Measurements from ENCODE around the gene NFATC3. TPM values are rescaled to one million over a fixed set of nuclear protein-coding genes. Genes with fewer than 3 reads are reported as not detected.

The NFATC3 gene
- total RNA-seq, 2 experiments from 2014 or later: 68.4 to 81.2 TPM

DNA sequence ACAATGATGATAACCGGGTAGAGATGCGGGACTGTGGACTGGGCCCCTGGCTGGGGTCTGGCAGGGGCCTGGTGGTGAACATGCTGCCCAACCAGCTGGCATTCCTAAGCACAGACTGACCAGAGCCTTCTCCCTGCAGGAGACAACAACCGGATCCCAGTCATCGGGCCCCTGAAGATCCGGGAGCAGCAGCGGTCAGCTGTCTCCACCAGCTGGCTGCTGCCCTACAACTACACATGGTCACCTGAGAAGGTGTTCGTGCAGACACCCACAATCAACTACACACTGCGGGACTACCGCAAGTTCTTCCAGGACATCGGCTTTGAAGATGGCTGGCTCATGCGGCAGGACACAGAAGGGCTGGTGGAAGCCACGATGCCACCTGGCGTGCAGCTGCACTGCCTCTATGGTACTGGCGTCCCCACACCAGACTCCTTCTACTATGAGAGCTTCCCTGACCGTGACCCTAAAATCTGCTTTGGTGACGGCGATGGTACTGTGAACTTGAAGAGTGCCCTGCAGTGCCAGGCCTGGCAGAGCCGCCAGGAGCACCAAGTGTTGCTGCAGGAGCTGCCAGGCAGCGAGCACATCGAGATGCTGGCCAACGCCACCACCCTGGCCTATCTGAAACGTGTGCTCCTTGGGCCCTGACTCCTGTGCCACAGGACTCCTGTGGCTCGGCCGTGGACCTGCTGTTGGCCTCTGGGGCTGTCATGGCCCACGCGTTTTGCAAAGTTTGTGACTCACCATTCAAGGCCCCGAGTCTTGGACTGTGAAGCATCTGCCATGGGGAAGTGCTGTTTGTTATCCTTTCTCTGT lies 174.0 kb downstream of the NFATC3 start:
- intact Hi-C loops (cut with DNase I, micrococcal nuclease): no loop called here
- ATAC-seq (no peak), DNase-seq (no peak)
- Mint-ChIP-seq H3K27ac (no peak overlapping the region), H3K4me1 (peaks cover 20% of the 10 kb centered on the region), H3K9me3 (ENCODE audit: low read depth) (no peaks in the 10 kb centered on the region), H3K4me3 (no peak overlapping the region), H3K36me3 (ENCODE audit: low read depth) (peaks cover 5% of the 10 kb centered on the region), H3K27me3 (no peaks in the 10 kb centered on the region)
- ChIA-PET POLR2A (interaction anchor here (0.6 kb wide), 1 partner anchor 198 kb away, joined by 4 read pairs; no protein-coding TSS in a partner anchor), CTCF (interaction anchor here (0.6 to 22.1 kb wide), 8 partner anchors 13 to 122 kb away, joined by 3 to 517 read pairs (median 11); no protein-coding TSS in a partner anchor)

DNA sequence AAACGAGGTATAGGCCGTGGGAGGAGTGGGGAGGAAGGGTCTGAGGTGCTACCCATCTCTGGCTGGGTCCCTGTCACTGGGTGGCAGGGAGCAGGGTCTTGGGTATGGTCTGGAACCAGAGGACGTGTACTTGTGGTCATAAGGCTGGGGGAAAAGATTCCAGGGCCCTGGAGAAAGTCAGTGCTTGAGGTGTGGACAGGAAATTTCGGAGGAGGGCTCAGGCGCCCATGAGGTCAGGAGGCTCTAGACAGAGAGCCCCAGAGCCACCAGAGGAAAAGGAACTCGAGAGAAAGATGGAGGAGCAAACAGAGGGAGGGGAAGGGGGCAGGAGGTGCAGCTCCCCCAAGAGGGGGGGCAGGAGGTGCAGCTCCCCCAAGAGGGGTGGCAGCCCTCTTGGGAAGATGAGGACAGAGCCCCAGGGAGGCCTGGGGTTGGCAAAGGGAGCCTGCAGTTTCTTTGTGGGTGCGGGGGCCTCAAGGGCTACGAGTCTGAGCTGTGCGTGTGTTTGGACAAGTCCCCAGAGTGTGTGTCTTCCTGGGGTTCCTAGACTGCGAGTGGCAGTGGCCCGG lies 178.5 kb downstream of the NFATC3 start:
- DNase-seq (no peak), ATAC-seq (no peak)
- ChIA-PET POLR2A (interaction anchor here (0.6 to 2.4 kb wide), 12 partner anchors 22 to 784 kb away, joined by 3 to 19 read pairs (median 4); partner anchors contain the start of genes NFATC3, PRMT7 and SLC7A6OS), CTCF (interaction anchor here (0.5 to 22.1 kb wide), 32 partner anchors 8 to 504 kb away, joined by 3 to 517 read pairs (median 4); partner anchors contain the start of genes PLA2G15, PRMT7 and SLC7A6OS)
- peak overlapping the region; percentile 91 for H3K4me3 Mint-ChIP-seq
- H3K27ac Mint-ChIP-seq: peak overlapping the region; percentile 91
- H3K4me1 Mint-ChIP-seq: peaks cover 35% of the 10 kb centered on the region
- intact Hi-C loops (cut with DNase I, micrococcal nuclease): loop anchor here (1.0 to 10.0 kb wide), 13 partner anchors 18 to 701 kb away; partner anchors contain the start of genes CTCF (in 1 of the 2), NFATC3 (in 1 of the 2), PLA2G15 (in 1 of the 2) and PRMT7 (in 1 of the 2)
- no peaks in the 10 kb centered on the region for H3K27me3 Mint-ChIP-seq
- no peaks in the 10 kb centered on the region for H3K9me3 Mint-ChIP-seq (ENCODE audit: low read depth)
- H3K36me3 Mint-ChIP-seq (ENCODE audit: low read depth): peaks cover 23% of the 10 kb centered on the region

DNA sequence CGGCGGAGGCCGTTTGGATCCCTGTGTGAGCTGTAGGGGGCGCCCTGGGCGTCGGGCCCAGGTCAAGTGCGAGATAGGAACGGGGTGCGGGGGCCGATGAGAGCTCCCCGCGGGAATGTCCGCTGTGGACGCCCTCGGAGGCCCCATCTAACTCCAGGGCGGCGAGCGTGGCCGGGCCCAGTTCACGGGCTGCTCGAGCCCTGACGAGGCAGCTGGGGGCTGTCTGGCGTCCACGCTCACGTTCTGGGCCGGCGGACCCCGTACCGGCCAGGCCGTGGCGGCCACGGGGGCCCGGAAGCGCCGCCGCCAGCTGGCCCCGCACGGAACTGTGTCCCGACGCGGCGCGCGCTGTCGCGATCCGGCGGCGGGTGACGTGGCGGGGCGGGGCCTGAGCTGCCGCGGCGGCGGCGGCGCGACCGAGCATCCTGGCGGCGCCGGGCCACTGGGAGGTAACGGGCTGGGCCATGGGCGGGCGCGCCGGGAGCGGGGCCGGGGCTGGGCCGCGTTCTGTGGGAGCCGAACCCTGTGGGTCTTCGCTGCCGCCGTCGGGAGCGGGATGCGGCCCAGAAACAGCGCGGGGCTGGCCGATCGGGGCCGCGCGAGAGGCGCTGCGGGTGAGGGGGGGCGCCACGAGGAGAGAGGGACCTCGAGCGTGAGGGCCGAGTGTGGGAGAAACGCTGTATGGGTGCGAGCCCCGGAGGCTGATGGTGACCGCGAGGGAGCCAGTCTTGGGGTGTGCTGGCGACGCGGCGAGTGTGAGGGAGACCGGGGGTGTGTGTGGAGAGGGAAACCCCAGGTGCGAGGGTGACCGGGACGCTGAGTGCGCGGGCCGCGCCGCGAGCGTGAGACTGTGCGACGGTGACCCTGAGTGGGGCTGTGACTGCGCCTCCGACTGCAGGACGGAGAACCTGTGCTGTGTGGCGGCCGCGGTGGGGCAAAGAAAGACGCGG lies 179.2 kb downstream of the NFATC3 start, which contains the start of gene SLC7A6:
SLC7A6 (plus strand) TSS at position 399 of the 950 bp plus-strand sequence. CDS start 10,201 bp downstream, outside the sequence.
- H3K4me1 Mint-ChIP-seq: peaks cover 43% of the 10 kb centered on the region
- DNase-seq: peak; percentile 92
- H3K36me3 Mint-ChIP-seq (ENCODE audit: low read depth): peaks cover 26% of the 10 kb centered on the region
- ChIA-PET CTCF (interaction anchor here (0.6 to 22.1 kb wide), 32 partner anchors 8 to 503 kb away, joined by 3 to 517 read pairs (median 4); partner anchors contain the start of genes PLA2G15, PRMT7 and SLC7A6OS), POLR2A (interaction anchor here (0.6 to 2.4 kb wide), 13 partner anchors 13 to 785 kb away, joined by 3 to 19 read pairs (median 4); partner anchors contain the start of genes NFATC3, PRMT7 and SLC7A6OS)
- H3K4me3 Mint-ChIP-seq: peak within 1 kb of the TSS; percentile 91
- peak within 1 kb of the TSS; percentile 97 for H3K27ac Mint-ChIP-seq
- peak; percentile 69 for ATAC-seq
- no peaks in the 10 kb centered on the region for H3K27me3 Mint-ChIP-seq
- intact Hi-C loops (cut with DNase I, micrococcal nuclease): loop anchor here (1.0 to 10.0 kb wide), 14 partner anchors 12 to 702 kb away; partner anchors contain the start of genes CTCF (in 1 of the 2), NFATC3 (in 1 of the 2), PLA2G15 (in 1 of the 2) and PRMT7 (in 1 of the 2)
- H3K9me3 Mint-ChIP-seq (ENCODE audit: low read depth): no peaks in the 10 kb centered on the region

DNA sequence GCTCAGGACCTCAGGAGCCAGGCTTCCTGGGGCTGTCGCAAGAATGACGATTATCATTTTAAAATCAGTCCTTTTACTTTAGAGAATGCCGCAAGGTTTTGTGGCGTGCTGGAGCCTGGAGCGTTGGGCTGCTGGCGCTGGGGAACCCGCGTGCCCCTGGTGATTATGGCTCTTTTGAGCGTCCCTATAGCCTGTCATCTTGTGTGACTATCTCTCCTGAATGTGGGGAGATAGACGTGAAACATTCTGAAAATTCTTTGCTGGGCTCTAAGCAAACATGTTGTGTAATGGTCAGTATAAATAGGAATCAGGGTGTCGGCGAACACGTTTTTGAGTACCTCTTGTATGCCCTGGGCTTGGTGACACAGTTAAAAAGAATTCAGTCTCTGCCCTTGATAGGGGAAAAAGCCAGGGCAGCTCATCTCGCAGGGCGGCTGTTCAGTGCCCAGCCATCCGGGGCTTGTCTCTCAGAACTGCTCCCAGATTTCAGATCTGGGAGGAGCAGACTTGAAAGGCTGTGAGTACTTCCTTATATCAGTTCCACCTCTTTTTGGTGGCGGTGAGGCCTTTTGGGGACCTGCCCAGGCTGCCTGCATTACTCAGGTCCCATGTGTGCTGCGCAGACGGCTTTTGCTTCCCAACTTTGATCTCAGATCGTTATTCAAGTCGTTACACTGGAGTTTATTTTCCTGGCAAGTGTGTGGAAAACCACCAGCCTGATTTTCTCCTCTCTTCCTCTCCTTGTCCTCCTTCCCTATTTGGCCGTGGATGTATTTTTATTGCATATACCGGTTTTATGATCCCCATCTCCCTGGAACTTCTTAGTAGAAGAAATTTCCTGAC lies 180.1 kb downstream of the NFATC3 start:
- Mint-ChIP-seq H3K27me3 (no peaks in the 10 kb centered on the region), H3K4me3 (peak overlapping the region; percentile 91), H3K4me1 (peaks cover 52% of the 10 kb centered on the region), H3K36me3 (ENCODE audit: low read depth) (peaks cover 24% of the 10 kb centered on the region), H3K27ac (peak overlapping the region; percentile 97), H3K9me3 (ENCODE audit: low read depth) (no peaks in the 10 kb centered on the region)
- ATAC-seq (peak; percentile 40), DNase-seq (peak; percentile 79)
- intact Hi-C loops (cut with DNase I, micrococcal nuclease): loop anchor here (1.0 to 10.0 kb wide), 6 partner anchors 11 to 490 kb away; no protein-coding TSS in a partner anchor
- CTCF ChIA-PET: interaction anchor here (0.6 to 22.1 kb wide), 6 partner anchors 25 to 752 kb away, joined by 3 to 517 read pairs (median 7); partner anchors contain the start of genes PRMT7 and SLC7A6OS
- POLR2A ChIA-PET: interaction anchor here (2.4 kb wide), 1 partner anchor 21 kb away, joined by 14 read pairs; no protein-coding TSS in a partner anchor

DNA sequence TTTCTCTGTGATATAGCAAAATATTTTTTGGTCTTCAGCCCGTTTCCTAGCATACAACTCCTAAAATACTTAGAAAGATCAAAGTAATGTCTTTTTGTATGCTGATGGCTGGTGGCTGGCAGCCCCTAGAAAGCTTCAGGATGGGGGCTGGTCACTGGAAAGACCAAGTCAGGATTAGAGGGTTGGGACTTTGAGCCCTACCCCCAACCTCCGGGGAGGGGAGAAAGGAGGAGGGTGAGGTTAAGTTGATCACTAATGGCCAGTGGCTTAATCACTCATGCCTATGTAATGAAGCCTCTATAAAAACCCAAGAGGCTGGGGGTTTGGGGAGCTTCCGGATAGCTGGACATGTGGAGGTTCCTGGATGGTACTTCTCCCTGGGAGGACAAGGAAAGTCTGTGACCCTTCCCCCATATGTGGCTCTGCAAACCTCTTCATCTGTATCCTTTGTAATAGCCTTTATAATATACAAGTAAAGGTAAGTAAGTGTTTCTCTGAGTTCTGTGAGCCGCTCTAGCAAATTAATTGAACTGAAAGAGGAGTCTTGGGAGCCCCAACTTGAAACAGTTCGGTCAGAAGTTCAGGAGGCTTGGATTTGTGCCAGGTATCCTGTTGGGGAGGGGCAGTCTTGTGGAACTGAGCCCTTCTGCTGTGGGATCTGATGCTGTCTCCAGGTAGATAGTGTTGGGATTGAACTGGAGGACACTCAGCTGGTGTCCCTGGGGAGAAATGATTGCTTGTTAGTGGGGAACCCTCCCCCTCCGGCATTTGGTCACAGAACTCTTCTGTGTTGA lies 182.6 kb downstream of the NFATC3 start:
- Mint-ChIP-seq H3K4me3 (peak overlapping the region; percentile 46), H3K9me3 (ENCODE audit: low read depth) (no peaks in the 10 kb centered on the region), H3K27ac (peak overlapping the region; percentile 86), H3K27me3 (no peaks in the 10 kb centered on the region), H3K36me3 (ENCODE audit: low read depth) (peaks cover 38% of the 10 kb centered on the region), H3K4me1 (peaks cover 72% of the 10 kb centered on the region)
- intact Hi-C loops (cut with DNase I, micrococcal nuclease): loop anchor here (10.0 kb wide), 2 partner anchors 237 to 487 kb away; no protein-coding TSS in a partner anchor
- CTCF ChIA-PET: interaction anchor here (0.6 to 22.1 kb wide), 6 partner anchors 17 to 254 kb away, joined by 3 to 517 read pairs (median 4); no protein-coding TSS in a partner anchor
- ATAC-seq (no peak), DNase-seq (no peak)
- POLR2A ChIA-PET: interaction anchor here (0.5 kb wide), 1 partner anchor 1060 kb away, joined by 5 read pairs; no protein-coding TSS in a partner anchor

DNA sequence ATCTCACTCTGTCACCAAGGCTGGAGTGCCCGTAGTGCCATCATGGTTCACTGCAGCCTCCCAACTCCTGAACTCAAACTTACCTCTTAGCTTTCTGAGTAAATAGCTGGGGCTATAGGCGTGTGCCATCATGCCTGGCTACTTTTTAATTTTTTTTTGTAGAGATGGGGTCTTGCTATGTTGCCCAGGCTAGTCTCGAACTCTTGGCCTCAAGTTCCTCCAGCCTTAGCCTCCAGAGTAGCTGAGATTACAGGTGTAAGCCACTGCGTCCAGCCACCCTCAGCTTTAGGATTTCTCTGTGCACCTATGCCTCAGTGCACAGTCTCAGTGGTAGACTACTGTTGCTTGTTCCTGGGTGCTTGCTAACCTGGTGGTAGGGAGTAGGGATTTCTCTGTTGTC lies 184.6 kb downstream of the NFATC3 start:
- DNase-seq (no peak), ATAC-seq (no peak)
- H3K27me3 Mint-ChIP-seq: no peaks in the 10 kb centered on the region
- H3K9me3 Mint-ChIP-seq (ENCODE audit: low read depth): no peaks in the 10 kb centered on the region
- H3K4me3 Mint-ChIP-seq: no peak overlapping the region
- intact Hi-C loops (cut with DNase I, micrococcal nuclease): loop anchor here (10.0 kb wide), 2 partner anchors 235 to 485 kb away; no protein-coding TSS in a partner anchor
- H3K27ac Mint-ChIP-seq: peak overlapping the region; percentile 88
- peaks cover 53% of the 10 kb centered on the region for H3K36me3 Mint-ChIP-seq (ENCODE audit: low read depth)
- ChIA-PET CTCF (interaction anchor here (0.6 to 22.1 kb wide), 5 partner anchors 15 to 57 kb away, joined by 3 to 517 read pairs (median 5); partner anchors contain the start of genes PRMT7 and SLC7A6OS), POLR2A (interaction anchor here (0.5 to 0.7 kb wide), 2 partner anchors 14 to 113 kb away, joined by 3 to 6 read pairs; no protein-coding TSS in a partner anchor)
- H3K4me1 Mint-ChIP-seq: peaks cover 83% of the 10 kb centered on the region

DNA sequence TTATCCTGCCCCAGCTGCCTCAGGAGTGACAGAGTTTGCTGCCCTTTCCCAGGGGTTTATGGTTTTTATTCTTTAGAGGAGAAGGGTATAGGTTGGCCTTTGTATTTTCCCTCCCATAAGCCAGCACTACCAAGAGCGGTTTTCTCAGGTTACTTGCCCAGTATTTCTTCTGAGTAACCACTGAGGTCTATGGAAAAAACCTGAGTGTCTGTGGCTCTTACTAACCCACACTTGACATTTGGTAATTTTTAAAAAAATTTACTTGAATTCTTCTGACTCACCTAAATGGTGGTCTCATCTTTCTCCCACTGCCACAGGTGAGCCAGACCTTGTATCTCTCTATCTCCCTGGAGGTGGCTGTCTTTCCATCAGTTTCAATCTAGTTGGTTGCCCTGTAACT lies 185.2 kb downstream of the NFATC3 start:
- intact Hi-C loops (cut with DNase I, micrococcal nuclease): no loop called here
- DNase-seq (no peak), ATAC-seq (peak; percentile 34)
- Mint-ChIP-seq H3K36me3 (ENCODE audit: low read depth) (peaks cover 56% of the 10 kb centered on the region), H3K4me1 (peaks cover 89% of the 10 kb centered on the region), H3K4me3 (no peak overlapping the region), H3K27me3 (no peaks in the 10 kb centered on the region), H3K27ac (peak overlapping the region; percentile 88), H3K9me3 (ENCODE audit: low read depth) (no peaks in the 10 kb centered on the region)
- POLR2A ChIA-PET: interaction anchor here (0.6 kb wide), 1 partner anchor 1723 kb away, joined by 4 read pairs; no protein-coding TSS in a partner anchor
- CTCF ChIA-PET: interaction anchor here (1.1 to 22.1 kb wide), 5 partner anchors 8 to 56 kb away, joined by 3 to 517 read pairs (median 26); partner anchors contain the start of genes PRMT7 and SLC7A6OS

DNA sequence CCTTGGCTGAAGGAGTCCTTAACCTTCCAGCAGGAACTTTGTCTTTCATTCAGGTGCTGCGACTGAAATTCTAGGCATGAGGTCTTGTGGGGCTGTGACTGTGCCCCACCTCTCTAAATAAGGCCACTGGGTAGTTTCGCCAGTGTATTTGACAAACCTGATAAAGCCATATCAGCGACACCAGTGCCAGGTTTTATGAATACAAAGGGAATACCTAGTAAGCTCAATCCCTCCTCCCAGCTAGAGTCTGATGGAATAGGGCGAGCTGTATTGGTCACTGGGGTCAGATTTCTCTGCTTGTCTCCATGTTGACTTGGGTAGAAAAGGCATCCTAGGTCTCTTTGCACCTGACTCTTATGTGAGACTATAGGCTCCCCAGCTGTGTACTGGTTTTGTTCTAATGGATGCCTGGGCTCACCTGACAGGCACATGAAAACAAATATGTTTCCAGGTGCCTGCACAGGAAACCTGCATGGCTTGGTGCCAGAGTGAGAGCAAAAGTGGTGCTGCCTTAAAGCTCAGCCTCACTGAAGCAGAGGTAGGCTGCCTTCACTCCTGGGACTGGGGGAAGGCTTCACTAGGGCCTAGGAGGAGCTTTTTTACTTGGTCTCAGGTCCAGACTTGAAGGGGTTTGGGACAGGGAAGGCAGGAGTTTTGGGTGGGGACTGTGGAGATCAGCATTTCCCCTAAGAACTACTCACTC lies 187.5 kb downstream of the NFATC3 start:
- ChIA-PET POLR2A (interaction anchor here (1.0 kb wide), 2 partner anchors 17 to 36 kb away, joined by 3 to 4 read pairs; no protein-coding TSS in a partner anchor), CTCF (interaction anchor here (0.5 to 22.1 kb wide), 10 partner anchors 8 to 1455 kb away, joined by 3 to 517 read pairs (median 6); partner anchors contain the start of genes PRMT7, SLC7A6 and SLC7A6OS)
- peak; percentile 8 for ATAC-seq
- peak overlapping the region; percentile 97 for H3K27ac Mint-ChIP-seq
- peak overlapping the region; percentile 22 for H3K4me3 Mint-ChIP-seq
- no peaks in the 10 kb centered on the region for H3K27me3 Mint-ChIP-seq
- intact Hi-C loops (cut with DNase I, micrococcal nuclease): no loop called here
- no peaks in the 10 kb centered on the region for H3K9me3 Mint-ChIP-seq (ENCODE audit: low read depth)
- peaks cover 58% of the 10 kb centered on the region for H3K36me3 Mint-ChIP-seq (ENCODE audit: low read depth)
- H3K4me1 Mint-ChIP-seq: peaks cover 92% of the 10 kb centered on the region
- peak; percentile 63 for DNase-seq

All from activated CD4-positive, alpha-beta T cell treated with anti-CD3 and anti-CD28 coated beads for 36 hours (primary cell).